Measurements from ENCODE around the gene RPS10.
"Not testable (repeated sequence)": the region's sequence is repeated elsewhere in the genome, so short reads cannot be mapped to it uniquely, and the experiment has no call there.

RPS10 gene

GRCh38 chr6:34373511-34373910 lies 52.4 kb downstream of the RPS10 start:
- DNase-seq (ENCODE audit: low read depth in 2 of 2): no peak

- DNase-seq (ENCODE audit: low read depth in 2 of 2): not testable (repeated sequence)
These were observed 54.0 kb downstream of the RPS10 start for GRCh38 chr6:34371865-34372264.

- DNase-seq (ENCODE audit: low read depth in 2 of 2): no peak
These were observed 55.5 kb downstream of the RPS10 start for GRCh38 chr6:34370361-34370760.

GRCh38 chr6:34369385-34369784 lies 56.5 kb downstream of the RPS10 start:
- no peak for DNase-seq (ENCODE audit: low read depth in 2 of 2)
